PC-3 (cell line): ENCODE measurements around the gene ZNF79. TPM values are rescaled to one million over a fixed set of nuclear protein-coding genes. Genes with fewer than 3 reads are reported as not detected.

Experiments used
- ATAC-seq: fragments of 200-7000 bp; cut with Tn5 transposase; 2 replicates; pipeline ENCODE4 v1.9.1; 2020; ENCODE audit warnings: mild to moderate bottlenecking, moderate library complexity
- BruUV-seq: library from RNA; stranded (reverse); fragments of 400-500 nt; replicated peaks from 2 replicates; lab custom pipeline; 2021; lab: Mats Ljungman, UMichigan
- CTCF ChIA-PET: fragments of 300-600 bp; sonication (Branson Sonifier 250); formaldehyde crosslinking; loops from one replicate; lab custom pipeline; 2022; ENCODE audit warnings: antibody characterized with exemption; lab: Charles Lee
- POLR2A ChIA-PET: fragments of 300-600 bp; sonication (Branson Sonifier 250); formaldehyde crosslinking; loops from one replicate; lab custom pipeline; 2022; ENCODE audit warnings: antibody characterized with exemption; ENCODE audit not compliant: unreplicated experiment; lab: Charles Lee
- DNase-seq: peaks from one replicate; pipeline ENCODE4 v3.0.0-alpha.2; 2015
- H2AFZ ChIP-seq: fragments of 300-600 bp; sonication (generic); 2 replicates; pipeline ENCODE4 v1.6.0; 2016; ENCODE audit warnings: antibody characterized with exemption, low read length
- H3F3A ChIP-seq: fragments of 300-600 bp; sonication (generic); one replicate; pipeline ENCODE4 v1.6.0; 2017; ENCODE audit warnings: antibody characterized with exemption, low read length, control low read depth, mild to moderate bottlenecking; ENCODE audit not compliant: unreplicated experiment
- H3K27ac ChIP-seq: fragments of 300-600 bp; sonication (generic); 2 replicates; pipeline ENCODE4 v1.5.1; 2016; ENCODE audit warnings: mild to moderate bottlenecking, low read length
- H3K27me3 ChIP-seq: fragments of 300-600 bp; sonication (generic); 2 replicates; pipeline ENCODE4 v1.6.1; 2016; ENCODE audit warnings: low read length, mixed read lengths
- H3K36me3 ChIP-seq: fragments of 300-600 bp; sonication (generic); 2 replicates; pipeline ENCODE4 v1.6.1; 2016; ENCODE audit warnings: low read depth, mixed run types, low read length, mixed read lengths
- H3K4me1 ChIP-seq: fragments of 300-600 bp; sonication (generic); 2 replicates; pipeline ENCODE4 v1.5.1; 2016; ENCODE audit warnings: low read length; ENCODE audit not compliant: insufficient read depth
- H3K4me2 ChIP-seq: fragments of 300-600 bp; sonication (generic); 2 replicates; pipeline ENCODE4 v1.6.0; 2016; ENCODE audit warnings: low read length
- H3K4me3 ChIP-seq: fragments of 300-600 bp; sonication (generic); 2 replicates; pipeline ENCODE4 v1.5.1; 2016; ENCODE audit warnings: mild to moderate bottlenecking, low read length, mixed read lengths
- H3K79me2 ChIP-seq: fragments of 300-600 bp; sonication (generic); 2 replicates; pipeline ENCODE4 v1.6.1; 2017; ENCODE audit warnings: low read length, mixed read lengths
- H3K9ac ChIP-seq: fragments of 300-600 bp; sonication (generic); 2 replicates; pipeline ENCODE4 v1.6.0; 2016; ENCODE audit warnings: mild to moderate bottlenecking, low read length
- H3K9me2 ChIP-seq: fragments of 300-600 bp; sonication (generic); replicated peaks from 2 replicates; pipeline ENCODE4 v1.6.1; 2016; ENCODE audit warnings: mixed run types, low read length, mixed read lengths
- H3K9me3 ChIP-seq: fragments of 300-600 bp; sonication (generic); 2 replicates; pipeline ENCODE4 v1.6.1; 2016; ENCODE audit warnings: low read length, mixed read lengths
- H4K20me1 ChIP-seq: fragments of 300-600 bp; sonication (generic); 2 replicates; pipeline ENCODE4 v1.6.1; 2016; ENCODE audit warnings: low read length, mixed read lengths
- EZH2 ChIP-seq: fragments of 300-600 bp; sonication (generic); IDR thresholded peaks from one replicate; pipeline ENCODE4 v1.6.1; 2017; ENCODE audit warnings: antibody characterized with exemption, mild to moderate bottlenecking, low read length; ENCODE audit not compliant: unreplicated experiment
- EZH2phosphoT487 ChIP-seq: fragments of 300-600 bp; sonication (generic); IDR thresholded peaks from 2 replicates; pipeline ENCODE4 v1.6.1; 2018; ENCODE audit warnings: mild to moderate bottlenecking, antibody characterized with exemption, low read length, borderline replicate concordance
- intact Hi-C: fragments of 100-400 bp; cut with micrococcal nuclease; formaldehyde crosslinking; loops from 2 replicates; pipeline ENCODE4 v1.9.0; 2023
- total RNA-seq: library from RNA; depleted of rRNA; stranded (reverse); fragments of >200 nt; gene quantifications from 2 replicates; pipeline ENCODE4 v1.2.3, GENCODE V29; 2014
- TF ChIP-seq, protein P1 (sequence below): fragments of 300-600 bp; sonication (generic); conservative IDR thresholded peaks from 2 replicates; pipeline ENCODE4 v1.5.1; 2017; ENCODE audit warnings: antibody characterized with exemption, low read depth, mild to moderate bottlenecking, low read length

The ZNF79 gene
- total RNA-seq, 1 experiment from 2014 or later: 4.9 TPM

DNA sequence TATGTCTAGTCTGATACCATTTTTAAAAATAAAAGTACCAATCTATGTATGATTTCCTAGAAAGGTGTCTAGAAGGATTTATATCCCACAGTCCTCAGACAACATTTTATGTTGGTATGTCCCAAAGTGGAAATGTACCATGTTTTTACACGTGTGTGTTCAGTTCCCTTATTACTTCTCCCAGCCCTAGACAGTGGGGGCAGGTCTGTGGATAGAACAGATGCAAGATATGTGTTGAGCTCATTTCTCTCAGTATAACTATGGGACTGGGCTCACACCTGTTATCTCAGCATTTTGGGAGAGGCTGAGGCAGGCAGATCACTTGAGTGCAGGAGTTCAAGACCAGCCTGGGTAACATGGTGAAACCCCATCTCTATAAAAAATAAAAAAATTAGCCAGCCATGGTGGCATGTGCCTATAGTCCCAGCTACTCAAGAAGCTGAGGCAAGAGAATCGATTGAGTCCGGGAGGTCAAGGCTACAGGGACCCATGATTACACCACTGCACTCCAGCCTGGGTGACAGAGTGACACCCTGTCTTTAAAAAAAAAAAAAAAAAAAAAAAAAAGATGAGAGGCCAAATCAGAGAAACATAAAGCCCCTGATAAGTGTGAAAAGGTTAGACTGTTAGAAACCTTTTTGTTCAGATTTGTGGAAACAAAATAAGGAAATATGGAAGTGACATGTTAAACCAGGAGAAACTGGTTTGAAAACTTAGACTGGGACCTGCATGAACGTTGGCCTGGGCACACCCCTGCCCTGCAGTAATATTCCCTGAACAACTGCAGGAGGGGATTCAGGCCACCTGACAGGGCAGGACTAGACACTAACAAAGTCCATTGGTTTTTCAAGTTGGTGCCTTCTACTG, 34.6 kb upstream of the ZNF79 start:
- Histone ChIP-seq H3K4me2 (no peak overlapping the region), H3K27ac (no peak overlapping the region), H3K27me3 (no peaks in the 10 kb centered on the region), H4K20me1 (no peaks in the 10 kb centered on the region), H3K79me2 (no peaks in the 10 kb centered on the region), H3K9me3 (no peaks in the 10 kb centered on the region), H2AFZ (no peak overlapping the region), H3K9ac (no peak overlapping the region), H3F3A (no peaks in the 10 kb centered on the region), H3K4me3 (no peak overlapping the region), H3K9me2 (no peaks in the 10 kb centered on the region), H3K36me3 (no peaks in the 10 kb centered on the region), H3K4me1 (peaks cover 16% of the 10 kb centered on the region)
- intact Hi-C loops: loop anchor here (10.0 kb wide), 1 partner anchor 55 kb away; no protein-coding TSS in a partner anchor
- no peak for DNase-seq
- ChIA-PET CTCF (no interaction called here), POLR2A (no interaction called here)
- TF ChIP-seq EZH2 (no peak), EZH2phosphoT487 (no peak)
- TF ChIP-seq, protein P1, sequence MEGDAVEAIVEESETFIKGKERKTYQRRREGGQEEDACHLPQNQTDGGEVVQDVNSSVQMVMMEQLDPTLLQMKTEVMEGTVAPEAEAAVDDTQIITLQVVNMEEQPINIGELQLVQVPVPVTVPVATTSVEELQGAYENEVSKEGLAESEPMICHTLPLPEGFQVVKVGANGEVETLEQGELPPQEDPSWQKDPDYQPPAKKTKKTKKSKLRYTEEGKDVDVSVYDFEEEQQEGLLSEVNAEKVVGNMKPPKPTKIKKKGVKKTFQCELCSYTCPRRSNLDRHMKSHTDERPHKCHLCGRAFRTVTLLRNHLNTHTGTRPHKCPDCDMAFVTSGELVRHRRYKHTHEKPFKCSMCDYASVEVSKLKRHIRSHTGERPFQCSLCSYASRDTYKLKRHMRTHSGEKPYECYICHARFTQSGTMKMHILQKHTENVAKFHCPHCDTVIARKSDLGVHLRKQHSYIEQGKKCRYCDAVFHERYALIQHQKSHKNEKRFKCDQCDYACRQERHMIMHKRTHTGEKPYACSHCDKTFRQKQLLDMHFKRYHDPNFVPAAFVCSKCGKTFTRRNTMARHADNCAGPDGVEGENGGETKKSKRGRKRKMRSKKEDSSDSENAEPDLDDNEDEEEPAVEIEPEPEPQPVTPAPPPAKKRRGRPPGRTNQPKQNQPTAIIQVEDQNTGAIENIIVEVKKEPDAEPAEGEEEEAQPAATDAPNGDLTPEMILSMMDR: no peak
- no TSS peak for BruUV-seq
- ATAC-seq: no peak

DNA sequence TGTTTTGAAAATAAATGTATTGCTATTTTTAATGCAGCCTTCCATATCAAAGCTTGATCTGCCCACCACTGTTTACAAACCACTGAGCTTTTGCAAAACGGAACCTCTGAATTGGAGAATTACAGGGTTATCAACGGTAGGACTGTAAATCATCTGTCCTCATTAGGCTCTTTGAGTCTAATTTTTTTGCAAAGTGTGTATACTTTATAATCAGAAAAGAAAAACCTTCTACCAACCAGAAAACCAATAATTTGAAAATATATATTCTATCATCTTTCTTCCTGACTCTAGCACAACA, 34.0 kb upstream of the ZNF79 start:
- H3K4me1 ChIP-seq: peaks cover 16% of the 10 kb centered on the region
- ATAC-seq (no peak), DNase-seq (no peak)
- ChIA-PET POLR2A (no interaction called here), CTCF (no interaction called here)
- no peaks in the 10 kb centered on the region for H3K27me3 ChIP-seq
- H3K4me3 ChIP-seq: no peak overlapping the region
- no TSS peak for BruUV-seq
- TF ChIP-seq EZH2: no peak
- TF ChIP-seq, protein P1: no peak
- no peaks in the 10 kb centered on the region for H3K9me3 ChIP-seq
- H2AFZ ChIP-seq: no peak overlapping the region
- intact Hi-C loops: no loop called here
- no peaks in the 10 kb centered on the region for H4K20me1 ChIP-seq
- H3K79me2 ChIP-seq: no peaks in the 10 kb centered on the region
- H3K4me2 ChIP-seq: no peak overlapping the region
- no peaks in the 10 kb centered on the region for H3K9me2 ChIP-seq
- H3K36me3 ChIP-seq: no peaks in the 10 kb centered on the region
- no peak overlapping the region for H3K9ac ChIP-seq
- no peak overlapping the region for H3K27ac ChIP-seq
- no peaks in the 10 kb centered on the region for H3F3A ChIP-seq

DNA sequence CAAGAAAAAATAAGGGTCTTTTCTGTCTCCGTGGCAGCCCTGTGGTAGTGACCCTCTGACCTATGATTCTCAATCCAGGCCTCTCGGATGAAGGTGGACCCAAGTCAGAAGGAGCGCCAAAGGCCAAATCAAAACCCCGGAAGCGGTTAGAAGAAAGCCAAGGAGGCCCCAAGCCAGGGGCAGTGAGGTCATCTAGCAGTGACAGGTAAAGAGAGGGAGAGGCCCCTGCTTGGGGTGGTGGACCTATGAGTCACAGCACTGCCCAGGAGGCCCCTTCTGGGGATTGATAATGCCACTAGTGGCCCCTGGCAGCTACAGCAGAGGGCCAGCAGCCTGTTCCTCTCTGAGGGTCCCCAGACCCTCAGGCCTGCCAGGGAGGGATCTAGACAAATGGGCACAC, 33.6 kb upstream of the ZNF79 start:
- no peak overlapping the region for H3K27ac ChIP-seq
- TF ChIP-seq, protein P1: no peak
- TF ChIP-seq EZH2: no peak
- TF ChIP-seq EZH2phosphoT487: no peak
- H3K4me3 ChIP-seq: no peak overlapping the region
- ChIA-PET CTCF (no interaction called here), POLR2A (no interaction called here)
- H3K9me3 ChIP-seq: no peaks in the 10 kb centered on the region
- DNase-seq (no peak), ATAC-seq (no peak)
- no peaks in the 10 kb centered on the region for H3K9me2 ChIP-seq
- intact Hi-C loops: no loop called here
- no peak overlapping the region for H2AFZ ChIP-seq
- H3K9ac ChIP-seq: no peak overlapping the region
- peaks cover 16% of the 10 kb centered on the region for H3K4me1 ChIP-seq
- no peaks in the 10 kb centered on the region for H3F3A ChIP-seq
- no peaks in the 10 kb centered on the region for H3K36me3 ChIP-seq
- no peaks in the 10 kb centered on the region for H4K20me1 ChIP-seq
- BruUV-seq: no TSS peak
- no peak overlapping the region for H3K4me2 ChIP-seq
- H3K27me3 ChIP-seq: no peaks in the 10 kb centered on the region
- no peaks in the 10 kb centered on the region for H3K79me2 ChIP-seq
